Measurements from ENCODE around the gene SNX9.
"Not testable (repeated sequence)": the region's sequence is repeated elsewhere in the genome, so short reads cannot be mapped to it uniquely, and the experiment has no call there.

The SNX9 gene

GRCh38 chr6:157927011-157927410, 104.0 kb downstream of the SNX9 start:
- no peak for DNase-seq (ENCODE audit: low spot score)

DNA sequence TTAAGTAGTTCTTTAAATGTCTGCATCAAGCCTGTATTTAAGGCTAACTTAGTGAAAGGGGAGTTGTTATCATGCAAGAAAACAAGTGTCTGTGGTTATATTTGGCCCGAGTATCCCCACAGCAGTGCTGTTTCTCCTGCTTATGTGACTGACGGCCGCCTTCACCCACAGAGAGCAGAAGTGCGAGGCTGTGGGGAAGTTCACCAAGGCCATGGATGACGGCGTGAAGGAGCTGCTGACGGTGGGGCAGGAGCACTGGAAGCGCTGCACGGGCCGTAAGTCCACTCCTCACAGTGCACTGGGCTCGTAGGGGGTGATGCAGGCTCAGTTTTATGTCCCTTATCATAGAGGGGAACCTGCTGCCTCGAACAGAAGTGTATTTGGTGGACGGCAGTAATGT, 105.4 kb downstream of the SNX9 start:
- DNase-seq (ENCODE audit: low spot score), result no peak

DNA sequence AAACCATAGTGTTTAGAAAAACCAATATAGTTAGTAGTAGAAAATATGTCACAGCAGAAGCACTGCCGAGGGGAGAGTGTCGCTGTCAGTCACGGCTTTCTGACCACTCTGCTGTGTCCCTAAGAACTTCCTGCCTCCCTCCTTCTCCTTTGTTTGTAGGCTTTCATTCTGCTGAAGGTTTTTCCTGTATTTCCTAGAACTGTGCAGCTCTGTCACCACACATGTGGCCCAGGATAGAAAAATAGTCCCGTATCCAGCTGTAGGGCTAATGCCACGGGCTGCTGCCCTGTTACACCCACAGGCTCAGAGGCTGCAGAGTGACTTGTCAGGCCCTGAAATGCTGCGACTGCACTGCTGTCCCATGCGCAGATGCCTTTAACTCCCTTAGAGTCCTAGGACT, 106.0 kb downstream of the SNX9 start:
- DNase-seq (ENCODE audit: low spot score), result no peak

GRCh38 chr6:157929765-157930319, 106.8 kb downstream of the SNX9 start:
- no peak for DNase-seq (ENCODE audit: low spot score)

DNA sequence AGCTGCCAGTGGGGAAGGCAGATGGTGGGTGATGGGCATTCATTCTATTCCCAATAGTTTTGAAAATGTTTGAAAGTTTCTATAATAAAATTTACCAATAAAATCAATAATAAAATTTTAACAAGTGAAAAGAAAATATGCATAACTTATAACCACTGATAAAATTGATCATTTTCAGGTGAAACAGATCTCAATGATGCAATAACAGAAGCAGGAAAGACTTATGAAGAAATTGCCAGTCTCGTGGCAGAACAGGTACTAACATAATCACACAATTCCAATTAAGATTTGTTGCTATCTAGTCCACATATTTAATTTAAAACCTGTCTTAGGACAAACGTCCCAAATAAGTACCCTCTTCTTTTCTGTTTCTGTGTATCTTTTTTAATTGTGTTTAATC, 112.7 kb downstream of the SNX9 start:
- DNase-seq (ENCODE audit: low spot score), result no peak

- no peak for DNase-seq (ENCODE audit: low spot score)
Measured at GRCh38 chr6:157937318-157937717, 114.3 kb downstream of the SNX9 start.

DNA sequence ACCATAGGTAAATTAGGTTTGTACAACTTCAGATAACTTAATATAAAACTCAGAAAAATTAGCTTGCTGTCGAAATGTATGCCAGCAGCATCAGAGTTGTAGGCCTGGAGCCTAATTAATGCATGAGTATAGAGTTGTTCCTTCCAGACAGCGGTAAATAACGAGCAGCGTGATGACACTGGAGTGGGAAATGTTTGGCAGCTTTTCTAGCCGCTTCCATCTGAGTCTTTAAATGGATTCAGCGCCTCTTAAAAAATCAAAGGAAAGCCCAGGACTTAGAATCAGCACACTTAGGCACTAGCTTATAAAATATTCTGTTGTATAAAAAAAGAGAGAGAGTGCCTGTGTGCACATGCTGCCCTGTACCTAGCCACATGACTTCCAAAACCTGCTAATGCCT, 114.9 kb downstream of the SNX9 start:
- DNase-seq (ENCODE audit: low spot score), result no peak

- DNase-seq (ENCODE audit: low spot score), result not testable (repeated sequence)
Measured at GRCh38 chr6:157940375-157941036, 117.5 kb downstream of the SNX9 start.

- no peak for DNase-seq (ENCODE audit: low spot score)
Measured at GRCh38 chr6:157941101-157941863, 118.2 kb downstream of the SNX9 start.

DNA sequence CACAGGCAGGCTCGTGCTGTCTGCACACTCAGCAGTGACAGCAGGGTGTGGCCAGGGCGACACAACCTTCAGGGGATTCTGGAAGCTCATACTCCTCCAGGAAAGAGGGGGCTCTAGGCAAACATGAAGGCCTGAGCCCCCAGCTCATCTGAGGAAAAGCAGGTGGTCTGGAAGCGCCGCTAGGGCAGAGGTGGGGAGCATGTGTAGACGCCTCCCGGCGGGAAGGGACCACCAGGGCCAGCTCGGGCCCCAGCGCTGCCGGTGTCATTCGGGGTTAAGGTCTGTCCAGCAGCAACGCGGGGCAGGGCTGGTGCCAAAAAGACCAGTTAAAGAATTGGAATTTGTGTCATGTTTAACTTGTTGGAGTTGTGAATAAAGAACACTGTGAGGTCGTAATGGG, 119.3 kb downstream of the SNX9 start:
- no peak for DNase-seq (ENCODE audit: low spot score)

DNA sequence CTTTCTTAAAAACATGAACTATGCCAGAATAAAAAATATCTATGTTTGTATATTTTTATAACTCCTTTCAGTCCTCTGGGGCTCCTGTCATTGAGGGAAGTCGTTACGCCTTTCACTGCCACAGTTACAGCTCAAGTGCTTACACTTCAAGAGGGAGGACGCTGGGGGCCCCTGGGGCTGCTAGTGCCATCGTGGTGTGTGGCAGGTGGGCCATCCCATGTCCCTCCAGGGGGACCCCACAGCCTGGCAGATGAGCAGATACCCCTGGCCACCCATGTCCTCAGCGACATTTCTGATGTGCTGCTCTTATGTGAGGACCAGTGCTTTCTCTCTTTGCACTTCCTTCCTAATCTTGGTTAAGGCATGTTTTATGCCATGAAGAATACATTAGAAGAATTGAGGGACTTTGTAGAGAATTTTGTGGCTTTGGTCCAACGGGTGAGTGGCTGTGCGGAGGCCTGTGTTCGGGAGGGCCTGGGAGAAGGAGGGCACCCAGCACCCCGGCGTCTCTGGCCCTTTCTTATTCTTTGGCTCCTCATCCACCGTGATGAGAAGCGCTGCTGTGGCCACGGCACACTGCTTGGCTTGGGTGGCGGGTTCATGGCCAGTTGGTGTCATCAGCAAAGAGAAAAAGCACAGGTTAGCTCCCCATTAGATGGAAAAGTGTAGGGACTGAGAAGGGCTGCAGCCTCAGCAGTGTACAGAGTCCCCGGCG, 120.4 kb downstream of the SNX9 start:
- DNase-seq (ENCODE audit: low spot score), result no peak

GRCh38 chr6:157943964-157944283, 120.9 kb downstream of the SNX9 start:
- DNase-seq (ENCODE audit: low spot score), result no peak

DNA sequence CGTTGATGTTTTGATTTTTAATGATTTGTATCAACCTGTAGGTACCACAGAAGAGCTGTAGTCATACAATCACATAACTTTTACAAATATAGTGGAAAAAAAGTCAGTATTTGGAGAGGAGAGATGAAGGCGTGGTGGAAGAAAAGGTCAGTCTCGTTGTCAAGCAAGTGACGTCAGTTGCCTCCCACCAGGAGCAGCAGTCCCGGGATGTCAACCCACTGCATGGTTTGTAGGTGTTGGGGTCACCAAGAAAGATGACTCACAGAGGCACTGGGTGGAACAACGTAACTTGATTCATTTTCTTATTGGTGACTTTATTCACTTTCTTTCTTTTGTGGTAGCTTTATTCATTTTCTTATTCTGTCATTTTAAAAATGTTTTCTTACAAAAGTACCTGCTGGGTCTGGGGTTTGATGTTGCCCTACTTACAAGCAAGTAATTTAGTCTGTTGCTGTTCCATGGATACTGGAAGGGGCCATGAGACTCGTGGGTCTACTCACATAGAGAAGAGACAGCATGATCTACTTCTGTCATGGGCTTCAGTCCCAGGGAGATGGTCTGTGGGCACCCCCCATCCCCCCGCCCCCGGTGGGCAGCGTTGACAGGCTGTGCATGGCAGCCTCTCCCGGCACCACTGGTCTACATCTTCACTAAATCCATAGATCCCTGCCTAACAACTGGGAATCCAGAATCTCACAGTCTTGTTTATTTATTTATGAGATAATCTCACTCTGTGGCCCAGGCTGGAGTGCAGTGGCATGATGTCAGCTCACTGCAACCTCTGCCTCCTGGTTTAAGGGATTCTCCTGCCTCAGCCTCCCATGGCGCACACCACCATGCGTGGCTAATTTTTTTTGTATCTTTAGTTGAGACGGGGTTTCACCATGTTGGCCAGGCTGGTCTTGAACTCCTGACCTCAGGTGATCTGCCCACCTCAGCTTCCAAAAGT, 122.2 kb downstream of the SNX9 start:
- DNase-seq (ENCODE audit: low spot score), result no peak

DNA sequence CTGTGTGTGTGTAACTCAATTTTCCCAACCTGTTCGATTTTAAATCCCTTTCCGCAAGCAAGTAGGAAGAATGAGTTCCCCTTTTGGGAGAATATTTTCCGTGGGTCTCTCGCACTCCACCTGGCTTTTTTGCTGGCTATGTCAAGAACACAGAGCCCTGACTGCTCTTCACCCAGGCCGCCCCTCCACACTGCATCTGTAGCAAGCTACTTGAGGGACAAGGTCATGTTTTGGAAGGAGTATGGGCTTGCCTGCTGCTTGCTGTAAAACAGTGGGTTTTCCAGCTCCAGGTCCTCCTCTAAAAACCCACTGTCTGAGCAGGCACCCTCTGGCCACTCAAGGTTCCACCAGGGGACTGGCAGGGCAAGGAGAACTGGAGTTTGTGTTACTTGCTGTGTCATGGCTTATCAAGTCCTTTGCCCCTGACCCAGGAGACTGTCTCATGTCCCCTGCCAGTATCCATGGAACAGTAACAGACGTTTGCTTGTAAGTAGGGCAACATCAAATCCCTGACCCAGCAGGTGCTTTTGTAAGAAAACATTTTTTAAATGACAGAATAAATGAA, 123.1 kb downstream of the SNX9 start:
- DNase-seq (ENCODE audit: low spot score), result no peak

- no peak for DNase-seq (ENCODE audit: low spot score)
Measured at GRCh38 chr6:157946865-157947532, 124.0 kb downstream of the SNX9 start.

- DNase-seq (ENCODE audit: low spot score), result not testable (repeated sequence)
Measured at GRCh38 chr6:157950899-157951298, 127.9 kb downstream of the SNX9 start.

DNA sequence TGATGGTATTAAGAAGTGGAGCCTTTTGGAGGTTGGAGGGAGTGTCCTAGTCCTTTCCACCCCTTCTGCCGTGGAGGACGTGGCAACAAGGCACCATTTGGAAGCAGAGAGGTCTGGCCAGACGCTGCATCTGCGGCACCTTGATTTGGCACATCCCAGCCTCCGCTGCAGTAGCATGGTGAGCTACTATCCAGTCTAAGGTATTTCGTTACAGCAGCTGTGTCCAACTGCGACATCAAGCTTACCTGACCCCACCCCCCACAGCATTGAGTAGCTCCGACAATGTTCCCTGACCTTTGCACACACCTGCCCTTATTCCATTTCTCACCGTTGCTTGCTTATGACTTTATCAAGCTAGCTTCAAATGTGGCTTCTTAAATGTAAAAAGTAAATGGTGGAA, 128.8 kb downstream of the SNX9 start:
- DNase-seq (ENCODE audit: low spot score), result no peak

DNA sequence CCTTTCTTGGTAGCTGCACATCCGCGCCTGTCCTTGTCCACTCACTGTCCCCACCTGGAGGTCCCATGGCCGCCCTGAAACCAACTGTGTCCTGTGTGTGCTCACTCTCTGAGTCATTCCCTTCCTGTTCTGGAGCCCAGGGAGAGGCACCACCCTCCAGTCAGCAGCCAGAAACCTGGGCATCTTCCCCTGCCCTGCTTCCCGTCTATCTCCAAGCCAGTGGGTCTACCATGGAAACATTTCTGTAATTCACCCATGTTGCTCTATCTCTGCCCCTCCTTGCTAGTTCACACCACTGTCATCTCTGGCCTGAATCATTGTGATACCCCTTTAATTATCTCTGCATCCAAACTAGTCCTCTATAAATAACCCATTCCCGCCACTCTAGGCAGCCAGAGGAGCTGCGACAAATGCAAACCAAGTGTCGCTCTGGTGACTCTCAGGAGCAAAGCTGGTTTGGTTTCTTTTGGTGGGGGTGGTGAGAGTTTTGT, 129.9 kb downstream of the SNX9 start:
- no peak for DNase-seq (ENCODE audit: low spot score)

DNA sequence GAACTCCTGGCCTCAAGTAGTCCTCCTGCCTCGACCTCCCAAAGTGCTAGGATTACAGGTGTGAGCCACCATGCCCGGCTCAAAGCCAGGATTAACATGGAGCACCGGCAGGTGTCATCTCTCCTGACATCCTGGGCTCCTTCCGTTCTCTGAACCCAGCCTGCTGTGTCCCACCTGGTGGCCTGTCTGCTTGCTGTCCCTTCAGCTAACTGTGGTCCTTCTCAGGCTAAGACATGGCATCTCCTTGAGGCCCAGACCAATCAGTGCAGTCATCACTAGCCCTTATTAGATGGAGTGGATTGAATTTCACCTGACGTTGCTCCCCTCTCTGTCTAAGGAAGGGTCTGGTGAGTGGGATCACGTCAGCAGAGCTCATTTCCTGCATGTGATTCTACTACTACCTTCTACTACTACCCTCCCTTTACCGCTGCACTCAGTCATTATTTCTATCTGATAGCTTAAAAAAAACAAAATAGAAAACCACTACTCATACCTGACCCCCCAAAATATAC, 130.6 kb downstream of the SNX9 start:
- DNase-seq (ENCODE audit: low spot score), result no peak
